ENCODE results near the gene COL26A1.
"Not testable (repeated sequence)": the region's sequence is repeated elsewhere in the genome, so short reads cannot be mapped to it uniquely, and the experiment has no call there.

COL26A1 gene

GRCh38 chr7:101490439-101490838 lies 127.8 kb downstream of the COL26A1 start:
- not testable (repeated sequence) for DNase-seq (ENCODE audit: low read depth in 2 of 2, low spot score in 1 of 2)

- not testable (repeated sequence) for DNase-seq (ENCODE audit: low read depth in 2 of 2, low spot score in 1 of 2)
These were observed 128.8 kb downstream of the COL26A1 start for GRCh38 chr7:101491442-101491841.

- no peak for DNase-seq (ENCODE audit: low read depth in 2 of 2, low spot score in 1 of 2)
These were observed 132.1 kb downstream of the COL26A1 start for GRCh38 chr7:101494602-101495329.

GRCh38 chr7:101496017-101496416 lies 133.3 kb downstream of the COL26A1 start:
- DNase-seq (ENCODE audit: low read depth in 2 of 2, low spot score in 1 of 2) = no peak

- no peak for DNase-seq (ENCODE audit: low read depth in 2 of 2, low spot score in 1 of 2)
These were observed 138.7 kb downstream of the COL26A1 start for GRCh38 chr7:101501351-101501750.

- DNase-seq (ENCODE audit: low read depth in 2 of 2, low spot score in 1 of 2) = no peak
These were observed 139.9 kb downstream of the COL26A1 start for GRCh38 chr7:101502466-101503098.

- DNase-seq (ENCODE audit: low read depth in 2 of 2, low spot score in 1 of 2) = not testable (repeated sequence)
These were observed 142.8 kb downstream of the COL26A1 start for GRCh38 chr7:101505510-101505909.

GRCh38 chr7:101506531-101506930 lies 143.9 kb downstream of the COL26A1 start:
- DNase-seq (ENCODE audit: low read depth in 2 of 2, low spot score in 1 of 2) = no peak

GRCh38 chr7:101507327-101507726 lies 144.7 kb downstream of the COL26A1 start:
- no peak for DNase-seq (ENCODE audit: low read depth in 2 of 2, low spot score in 1 of 2)

- DNase-seq (ENCODE audit: low read depth in 2 of 2, low spot score in 1 of 2) = no peak
These were observed 145.1 kb downstream of the COL26A1 start for GRCh38 chr7:101507791-101508252.

GRCh38 chr7:101510297-101510696 lies 147.6 kb downstream of the COL26A1 start:
- DNase-seq (ENCODE audit: low read depth in 2 of 2, low spot score in 1 of 2) = no peak

GRCh38 chr7:101511965-101512364 lies 149.3 kb downstream of the COL26A1 start:
- DNase-seq (ENCODE audit: low read depth in 2 of 2, low spot score in 1 of 2) = no peak

GRCh38 chr7:101516851-101517250 lies 154.2 kb downstream of the COL26A1 start:
- DNase-seq (ENCODE audit: low read depth in 2 of 2, low spot score in 1 of 2) = no peak

GRCh38 chr7:101517304-101517703 lies 154.6 kb downstream of the COL26A1 start:
- no peak for DNase-seq (ENCODE audit: low read depth in 2 of 2, low spot score in 1 of 2)

- no peak for DNase-seq (ENCODE audit: low read depth in 2 of 2, low spot score in 1 of 2)
These were observed 155.7 kb downstream of the COL26A1 start for GRCh38 chr7:101518336-101518735.

GRCh38 chr7:101519324-101520023 lies 156.8 kb downstream of the COL26A1 start:
- no peak for DNase-seq (ENCODE audit: low read depth in 2 of 2, low spot score in 1 of 2)

- DNase-seq (ENCODE audit: low read depth in 2 of 2, low spot score in 1 of 2) = no peak
These were observed 158.8 kb downstream of the COL26A1 start for GRCh38 chr7:101521430-101521925.

- DNase-seq (ENCODE audit: low read depth in 2 of 2, low spot score in 1 of 2) = no peak
These were observed 159.3 kb downstream of the COL26A1 start for GRCh38 chr7:101522021-101522420.

GRCh38 chr7:101527844-101528667 lies 165.4 kb downstream of the COL26A1 start:
- DNase-seq (ENCODE audit: low read depth in 2 of 2, low spot score in 1 of 2) = no peak

GRCh38 chr7:101529560-101529959 lies 166.9 kb downstream of the COL26A1 start:
- DNase-seq (ENCODE audit: low read depth in 2 of 2, low spot score in 1 of 2) = no peak
